ENCODE results near the gene HSD17B1. TPM values are rescaled to one million over a fixed set of nuclear protein-coding genes. Genes with fewer than 3 reads are reported as not detected.

HSD17B1 gene, protein sequence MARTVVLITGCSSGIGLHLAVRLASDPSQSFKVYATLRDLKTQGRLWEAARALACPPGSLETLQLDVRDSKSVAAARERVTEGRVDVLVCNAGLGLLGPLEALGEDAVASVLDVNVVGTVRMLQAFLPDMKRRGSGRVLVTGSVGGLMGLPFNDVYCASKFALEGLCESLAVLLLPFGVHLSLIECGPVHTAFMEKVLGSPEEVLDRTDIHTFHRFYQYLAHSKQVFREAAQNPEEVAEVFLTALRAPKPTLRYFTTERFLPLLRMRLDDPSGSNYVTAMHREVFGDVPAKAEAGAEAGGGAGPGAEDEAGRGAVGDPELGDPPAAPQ
- 1.1 TPM for total RNA-seq

DNA sequence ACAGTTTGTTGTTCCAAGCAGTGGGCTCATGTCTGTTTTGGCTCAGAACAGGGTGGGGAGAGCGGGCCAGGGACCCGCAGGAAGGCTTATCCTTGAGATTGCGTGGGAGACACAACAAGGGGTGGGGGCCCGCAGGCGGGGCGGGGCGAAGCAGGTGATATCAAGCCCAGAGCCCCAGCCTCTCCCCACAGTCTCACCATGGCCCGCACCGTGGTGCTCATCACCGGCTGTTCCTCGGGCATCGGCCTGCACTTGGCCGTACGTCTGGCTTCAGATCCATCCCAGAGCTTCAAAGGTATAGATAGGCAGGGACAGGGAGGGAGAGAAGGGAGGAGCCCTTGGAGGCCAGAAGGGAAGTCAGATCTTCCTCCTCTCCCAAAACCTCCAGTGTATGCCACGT, at the start of gene HSD17B1:
Gene HSD17B1 (plus strand): TSS at position 188 of the 400 bp plus-strand sequence. CDS start 11 bp downstream, at position 199.

DNA sequence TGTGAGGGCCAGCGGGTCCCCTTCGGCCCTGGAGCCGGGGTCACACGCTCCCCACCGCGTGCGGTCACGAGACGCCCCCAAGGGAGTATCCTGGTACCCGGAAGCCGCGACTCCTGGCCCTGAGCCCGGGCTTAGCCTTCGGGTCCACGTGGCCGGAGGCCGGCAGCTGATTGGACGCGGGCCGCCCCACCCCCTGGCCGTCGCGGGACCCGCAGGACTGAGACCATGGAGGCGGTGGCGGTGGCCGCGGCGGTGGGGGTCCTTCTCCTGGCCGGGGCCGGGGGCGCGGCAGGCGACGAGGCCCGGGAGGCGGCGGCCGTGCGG, 16.7 kb upstream of the HSD17B1 start, which contains the start of gene NAGLU:
Gene NAGLU (plus strand): TSS at position 194 of the 324 bp plus-strand sequence. CDS start 32 bp downstream, at position 226.

DNA sequence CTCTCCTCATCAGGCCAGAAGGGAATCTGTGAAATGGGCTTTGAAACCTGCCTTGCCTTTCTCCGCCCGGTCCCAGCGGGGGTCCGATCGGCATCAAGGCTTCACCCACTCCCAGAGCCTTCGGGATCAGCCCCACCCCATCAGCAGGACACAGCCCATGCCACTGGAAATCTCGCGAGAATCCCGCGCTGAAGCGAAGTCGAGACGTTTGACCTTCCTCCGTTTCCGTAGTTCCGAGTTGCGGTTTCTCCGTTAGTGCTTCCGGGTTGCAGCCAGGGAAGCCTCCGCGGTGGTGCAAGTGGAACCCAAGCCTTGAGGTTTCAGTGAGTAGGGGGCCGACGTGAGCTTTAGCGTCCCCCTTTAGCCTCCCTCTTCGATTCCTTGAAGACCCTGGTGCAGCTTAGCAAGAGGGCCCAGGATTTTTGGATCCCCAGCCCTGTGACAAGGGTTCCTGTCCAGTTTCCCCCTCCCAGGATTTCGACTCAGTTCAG, 9.2 kb downstream of the HSD17B1 start, which contains the start of gene COASY:
Gene COASY (plus strand): TSS at position 252 of the 491 bp plus-strand sequence. CDS start 475 bp downstream, outside the sequence.

DNA sequence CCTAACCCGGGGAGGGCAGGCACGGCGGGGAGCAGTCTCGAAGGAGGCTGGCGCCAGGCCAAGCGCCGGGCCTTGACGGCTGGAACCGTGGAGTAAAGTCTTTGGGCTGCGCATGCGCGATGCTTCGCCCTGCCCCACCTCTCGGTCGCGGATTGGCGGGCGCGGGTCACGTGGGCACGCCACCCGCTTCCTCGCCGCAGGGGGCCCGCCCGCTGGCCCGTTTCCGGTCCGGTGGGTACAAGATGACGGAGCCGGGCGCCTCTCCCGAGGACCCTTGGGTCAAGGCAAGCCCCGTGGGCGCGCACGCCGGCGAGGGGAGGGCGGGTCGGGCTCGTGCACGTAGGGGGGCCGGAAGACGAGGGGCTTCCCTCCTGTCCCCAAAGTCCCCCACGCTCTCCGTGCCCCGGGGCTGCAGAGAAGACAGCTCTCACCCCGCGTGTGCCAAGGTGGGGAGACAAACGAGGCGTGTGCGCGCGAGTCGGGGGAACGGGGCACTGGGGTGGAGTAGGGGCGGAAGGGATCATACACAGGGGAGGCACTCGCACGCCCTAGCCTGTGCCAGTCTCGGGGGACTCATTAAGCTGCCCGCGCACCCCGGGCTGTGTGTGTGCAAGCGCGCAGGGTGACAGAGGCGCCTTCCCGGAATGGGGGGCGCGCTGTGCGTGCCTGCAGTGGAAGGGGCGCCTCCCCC, 14.3 kb downstream of the HSD17B1 start, which contains the start of gene MLX:
Gene MLX (plus strand): TSS at position 218 of the 691 bp plus-strand sequence. CDS start 25 bp downstream, at position 243.

DNA sequence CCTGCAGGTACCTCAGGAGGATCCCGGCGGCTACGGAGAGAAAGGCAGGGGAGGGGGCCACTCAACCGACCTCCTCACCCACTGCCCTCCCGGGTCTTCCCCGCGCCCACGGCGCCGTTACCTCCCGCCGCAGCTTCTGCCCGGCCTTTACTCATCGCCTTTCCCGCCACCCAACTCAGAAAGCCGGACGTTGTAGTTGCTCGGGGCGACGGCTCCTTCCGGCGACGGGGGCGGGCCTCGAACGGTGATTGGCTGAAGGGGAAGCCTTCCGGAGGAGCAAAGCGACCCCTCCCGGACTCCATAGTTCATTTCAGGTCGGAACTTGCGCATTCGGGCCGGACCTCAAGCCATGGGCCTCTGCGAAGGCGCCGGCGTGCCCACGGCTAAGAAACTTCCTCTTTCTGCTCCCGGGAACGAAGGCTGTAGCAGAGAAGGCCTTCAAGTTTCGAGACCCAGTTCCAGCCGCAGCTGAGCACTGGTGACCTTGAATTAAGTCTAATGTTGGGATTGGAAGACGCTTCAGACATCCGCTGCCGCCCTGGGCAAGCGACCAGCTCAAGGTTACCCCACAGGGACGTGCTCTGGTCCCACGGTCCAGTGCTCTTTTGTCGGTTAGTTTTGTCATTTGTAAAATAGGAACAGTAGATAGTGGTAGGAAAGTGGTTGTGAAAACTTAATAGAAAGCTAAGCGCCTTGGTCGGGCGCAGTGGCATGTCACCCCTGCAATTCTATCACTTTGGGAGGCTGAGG, 25.0 kb downstream of the HSD17B1 start, which contains the start of gene PSMC3IP:
Gene PSMC3IP (minus strand): TSS at position 198 of the 750 bp plus-strand sequence. CDS start 43 bp downstream, at position 155.

Other genes starting within 250 kb of the HSD17B1 start
- 92.6 TPM for gene STAT3, start 164.5 kb upstream of the HSD17B1 start, total RNA-seq
- 178 TPM for gene CAVIN1, start 129.7 kb upstream of the HSD17B1 start, total RNA-seq
- gene ATP6V0A1, start 94.0 kb upstream of the HSD17B1 start, total RNA-seq = 185 TPM
- 29.7 TPM for gene NAGLU, start 16.7 kb upstream of the HSD17B1 start, total RNA-seq
- 19.0 TPM for gene COASY, start 9.2 kb downstream of the HSD17B1 start, total RNA-seq
- 29.8 TPM for gene MLX, start 14.2 kb downstream of the HSD17B1 start, total RNA-seq
- gene PSMC3IP, start 24.8 kb downstream of the HSD17B1 start, total RNA-seq = 6.5 TPM
- 92.3 TPM for gene RETREG3, start 56.5 kb downstream of the HSD17B1 start, total RNA-seq
- 28.0 TPM for gene TUBG1, start 56.8 kb downstream of the HSD17B1 start, total RNA-seq
- 17.0 TPM for gene TUBG2, start 106.4 kb downstream of the HSD17B1 start, total RNA-seq
- 20.6 TPM for gene PLEKHH3, start 124.1 kb downstream of the HSD17B1 start, total RNA-seq
- 1.2 TPM for gene CCR10, start 128.9 kb downstream of the HSD17B1 start, total RNA-seq
- gene CNTNAP1, start 129.6 kb downstream of the HSD17B1 start, total RNA-seq = 20.9 TPM
- 60.3 TPM for gene EZH1, start 192.1 kb downstream of the HSD17B1 start, total RNA-seq
- gene RAMP2, start 208.3 kb downstream of the HSD17B1 start, total RNA-seq = 26.2 TPM
- gene VPS25, start 220.5 kb downstream of the HSD17B1 start, total RNA-seq = 48.2 TPM
- gene WNK4, start 227.7 kb downstream of the HSD17B1 start, total RNA-seq = 0.33 TPM
- gene COA3, start 245.8 kb downstream of the HSD17B1 start, total RNA-seq = 52.7 TPM
- not detected for gene CNTD1, start 245.9 kb downstream of the HSD17B1 start, total RNA-seq